SK-N-SH (cell line): Measurements from ENCODE around the gene P2RY13. TPM values are rescaled to one million over a fixed set of nuclear protein-coding genes. Genes with fewer than 3 reads are reported as not detected.

Experiments used
- CTCF ChIA-PET: fragments of 300-600, 350-600 bp; formaldehyde crosslinking; extraction: SDS; loops from one replicate; lab custom pipeline; 2021; lab: Yijun Ruan, JAX
- POLR2A ChIA-PET: fragments of 350-600 bp; sonication (Branson Sonifier 250); formaldehyde crosslinking; extraction: SDS; loops from one replicate; lab custom pipeline; 2020; ENCODE audit warnings: antibody characterized with exemption, inconsistent platforms; lab: Yijun Ruan, JAX
- DNase-seq: peaks from one replicate; pipeline ENCODE4 v3.0.0; 2012
- H2AFZ ChIP-seq: fragments of 200-600 bp; sonication (generic); 2 replicates; pipeline ENCODE4 v1.8.1; 2016; ENCODE audit warnings: antibody characterized with exemption, mild to moderate bottlenecking, low read depth
- H3F3A ChIP-seq: fragments of 200-600 bp; sonication (generic); replicated peaks from 2 replicates; pipeline ENCODE3; 2016; ENCODE audit warnings: antibody characterized with exemption, mild to moderate bottlenecking; ENCODE audit not compliant: insufficient read depth
- H3K27ac ChIP-seq, 2 experiments: fragments of 200-500 bp in 1 of 2; fragments of 200-600 bp in 1 of 2; sonication (Bioruptor generic) in 1 of 2; sonication (generic), shearing (Covaris generic) in 1 of 2; 2 replicates each; pipeline versions ENCODE4 v1.5.1 to v1.6.1; 2014 to 2016; ENCODE audit warnings: low read depth in 2 of 2, inconsistent platforms in 1 of 2, low read length in 1 of 2, mild to moderate bottlenecking in 1 of 2, mixed read lengths in 1 of 2
- H3K27me3 ChIP-seq: fragments of 200-600 bp; sonication (generic), shearing (Covaris generic); 2 replicates; pipeline ENCODE4 v1.6.1; 2016; ENCODE audit warnings: mixed run types; ENCODE audit not compliant: insufficient read depth
- H3K36me3 ChIP-seq, 2 experiments: fragments of 200-500 bp in 1 of 2; fragments of 200-600 bp in 1 of 2; sonication (Bioruptor generic) in 1 of 2; sonication (generic) in 1 of 2; replicated peaks in 1 of 2; 2 replicates each; pipeline versions ENCODE3 to v1.5.1; 2014 to 2016; ENCODE audit warnings: low read length in 1 of 2, mild to moderate bottlenecking in 1 of 2; ENCODE audit not compliant: insufficient read depth in 2 of 2, control insufficient read depth in 1 of 2
- H3K4me1 ChIP-seq, 2 experiments: fragments of 200-500 bp in 1 of 2; fragments of 200-600 bp in 1 of 2; sonication (Bioruptor generic) in 1 of 2; sonication (generic), shearing (Covaris generic) in 1 of 2; 2 replicates each; pipeline versions ENCODE4 v1.5.1 to v1.6.1; 2014 to 2016; ENCODE audit warnings: low read depth in 1 of 2, low read length in 1 of 2, mixed run types in 1 of 2; ENCODE audit not compliant: insufficient read depth in 2 of 2, control insufficient read depth in 1 of 2
- H3K4me2 ChIP-seq: fragments of 200-600 bp; sonication (generic), shearing (Covaris generic); 2 replicates; pipeline ENCODE4 v1.6.1; 2017; ENCODE audit warnings: mixed run types
- H3K4me3 ChIP-seq, 2 experiments: fragments of 200-500 bp in 1 of 2; fragments of 200-600 bp in 1 of 2; sonication (Bioruptor generic) in 1 of 2; sonication (generic), shearing (Covaris generic) in 1 of 2; 2 replicates each; pipeline versions ENCODE4 v1.5.1 to v1.8.1; 2014 to 2016; ENCODE audit warnings: low read depth in 2 of 2, inconsistent platforms in 1 of 2, low read length in 1 of 2, mild to moderate bottlenecking in 1 of 2, mixed read lengths in 1 of 2, moderate library complexity in 1 of 2
- H3K79me2 ChIP-seq: fragments of 200-600 bp; sonication (generic); 2 replicates; pipeline ENCODE4 v1.8.1; 2017; ENCODE audit warnings: mild to moderate bottlenecking; ENCODE audit not compliant: insufficient read depth
- H3K9ac ChIP-seq: fragments of 200-600 bp; sonication (generic); 2 replicates; pipeline ENCODE4 v1.6.1; 2017; ENCODE audit warnings: mixed run types
- H3K9me2 ChIP-seq: fragments of 200-600 bp; sonication (generic); 2 replicates; pipeline ENCODE4 v1.6.1; 2017; ENCODE audit warnings: mixed run types
- H3K9me3 ChIP-seq: fragments of 200-600 bp; sonication (generic); 2 replicates; pipeline ENCODE4 v1.6.1; 2017; ENCODE audit warnings: mixed run types, mild to moderate bottlenecking, moderate library complexity
- H4K20me1 ChIP-seq: fragments of 200-600 bp; sonication (generic); 2 replicates; pipeline ENCODE4 v1.6.1; 2017; ENCODE audit warnings: mild to moderate bottlenecking, mixed run types; ENCODE audit not compliant: insufficient read depth
- EP300 ChIP-seq, 2 experiments: IDR thresholded peaks; 2 replicates each; pipeline versions ENCODE4 v1.4.0 to v1.6.1; 2012; ENCODE audit warnings: borderline replicate concordance in 1 of 2, low read depth in 1 of 2, low read length in 1 of 2
- EZH2phosphoT487 ChIP-seq: fragments of 200-600 bp; sonication (generic); IDR thresholded peaks from 2 replicates; pipeline ENCODE4 v1.6.1; 2017; ENCODE audit warnings: low read depth, mixed run types, mild to moderate bottlenecking, antibody characterized with exemption, moderate library complexity, borderline replicate concordance
- FOXM1 ChIP-seq: IDR thresholded peaks from 2 replicates; pipeline ENCODE4 v1.4.0; 2012; ENCODE audit warnings: low read depth, mild to moderate bottlenecking
- GATA2 ChIP-seq: sonication (generic); formaldehyde crosslinking; IDR thresholded peaks from 2 replicates; pipeline ENCODE4 v1.5.0; 2020; ENCODE audit warnings: mild to moderate bottlenecking, missing genetic modification reagents
- JUND ChIP-seq: IDR thresholded peaks from 2 replicates; pipeline ENCODE4 v1.4.0; 2012
- MEF2A ChIP-seq: IDR thresholded peaks from 2 replicates; pipeline ENCODE4 v1.4.0; 2012; ENCODE audit warnings: low read depth, borderline replicate concordance
- MXI1 ChIP-seq: IDR thresholded peaks from 2 replicates; pipeline ENCODE4 v1.6.1; 2012; ENCODE audit warnings: mild to moderate bottlenecking, low read depth, low read length, improper control_type of control experiment
- NRF1 ChIP-seq: IDR thresholded peaks from 2 replicates; pipeline ENCODE4 v1.6.1; 2012; ENCODE audit warnings: low read depth, mild to moderate bottlenecking, low read length
- POLR2AphosphoS5 ChIP-seq: IDR thresholded peaks from 2 replicates; pipeline ENCODE4 v1.6.1; 2012; ENCODE audit warnings: low read depth, low read length
- RAD21 ChIP-seq: IDR thresholded peaks from 2 replicates; pipeline ENCODE4 v1.6.1; 2012; ENCODE audit warnings: mild to moderate bottlenecking, low read length
- RCOR1 ChIP-seq: fragments of 150-350 bp; IDR thresholded peaks from 2 replicates; pipeline ENCODE4 v1.6.1; 2017; ENCODE audit warnings: antibody characterized with exemption, low read length
- RFX5 ChIP-seq: IDR thresholded peaks from 2 replicates; pipeline ENCODE4 v1.6.1; 2012; ENCODE audit warnings: mild to moderate bottlenecking, improper control_type of control experiment, low read length
- RXRA ChIP-seq: IDR thresholded peaks from 2 replicates; pipeline ENCODE4 v1.4.0; 2012; ENCODE audit warnings: low read depth, mild to moderate bottlenecking, borderline replicate concordance
- SMC3 ChIP-seq: IDR thresholded peaks from 2 replicates; pipeline ENCODE4 v1.6.1; 2012; ENCODE audit warnings: low read depth, low read length, improper control_type of control experiment
- TCF12 ChIP-seq: IDR thresholded peaks from 2 replicates; pipeline ENCODE4 v1.4.0; 2012
- YY1 ChIP-seq: IDR thresholded peaks from 2 replicates; pipeline ENCODE4 v1.4.0; 2012; ENCODE audit warnings: low read depth, mild to moderate bottlenecking
- WGBS: methylation state at CpG from one replicate; pipeline ENCODE4 v1.1.6; 2017; ENCODE audit warnings: low lambda C conversion rate; 5-methylcytosine and 5-hydroxymethylcytosine counted together
- polyA plus RNA-seq, 3 experiments: library from polyadenylated mRNA; depleted of rRNA; stranded (reverse); fragments of >200 nt; gene quantifications; 2 replicates each; pipeline ENCODE4 v1.2.3, GENCODE V29; 2012
- TF ChIP-seq, protein P1 (sequence below): IDR thresholded peaks from 2 replicates; pipeline ENCODE4 v1.4.0; 2012; ENCODE audit warnings: low read depth, borderline replicate concordance
- TF ChIP-seq, protein P2 (sequence below): fragments of 150-350 bp; IDR thresholded peaks from 2 replicates; pipeline ENCODE4 v1.6.1; 2017; ENCODE audit warnings: antibody characterized with exemption, low read length, low read depth, borderline replicate concordance
- TF ChIP-seq, protein P3 (sequence below): fragments of 150-350 bp; IDR thresholded peaks from 2 replicates; pipeline ENCODE4 v1.6.1; 2016; ENCODE audit warnings: mild to moderate bottlenecking, low read depth, low read length
- TF ChIP-seq, protein P4 (sequence below): IDR thresholded peaks from 2 replicates; pipeline ENCODE4 v1.4.0; 2012; ENCODE audit warnings: low read depth, borderline replicate concordance

The P2RY13 gene
- polyA plus RNA-seq, 1 of the 3 experiments (the other 2 are of a cell fraction), result not detected

DNA sequence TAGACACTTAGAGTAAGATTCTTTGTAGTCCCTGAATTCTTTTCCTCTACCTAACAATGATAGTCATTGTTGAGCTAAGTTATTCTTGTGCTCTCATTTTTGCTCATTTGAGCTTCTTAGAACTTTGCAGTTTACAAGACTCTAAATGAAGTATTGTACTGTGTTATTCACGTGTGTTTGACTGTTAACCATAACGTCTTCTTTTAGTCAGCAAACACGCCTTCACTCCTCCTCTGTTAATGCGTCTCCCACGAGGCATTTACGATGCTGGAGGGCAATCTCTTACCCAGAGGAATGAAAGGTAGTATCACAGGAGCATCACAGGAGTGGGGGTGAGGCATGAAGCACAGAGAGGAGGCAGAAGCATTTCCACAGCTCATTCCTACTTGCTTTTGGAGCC is 36.2 kb downstream of the P2RY13 start:
- Histone ChIP-seq H3K9me2 (no peaks in the 10 kb centered on the region), H3K9me3 (no peaks in the 10 kb centered on the region), H4K20me1 (no peaks in the 10 kb centered on the region), H3K27ac (no peak overlapping the region), H3K4me2 (no peak overlapping the region), H3K27me3 (peaks cover 7% of the 10 kb centered on the region; the same call in 1 of the 2 replicates), H3K4me1 (no peaks in the 10 kb centered on the region), H3K79me2 (no peaks in the 10 kb centered on the region), H3K36me3 (no peaks in the 10 kb centered on the region), H3F3A (no peaks in the 10 kb centered on the region)
- POLR2A ChIA-PET, result no interaction called here
- CTCF ChIA-PET, result interaction anchor here (1.0 to 2.7 kb wide), 4 partner anchors 35 to 137 kb away, joined by 3 to 13 read pairs (median 4); no protein-coding TSS in a partner anchor
- 62% methylated on average over 6 of the region's 6 CpGs for WGBS
- TF ChIP-seq, protein P1, sequence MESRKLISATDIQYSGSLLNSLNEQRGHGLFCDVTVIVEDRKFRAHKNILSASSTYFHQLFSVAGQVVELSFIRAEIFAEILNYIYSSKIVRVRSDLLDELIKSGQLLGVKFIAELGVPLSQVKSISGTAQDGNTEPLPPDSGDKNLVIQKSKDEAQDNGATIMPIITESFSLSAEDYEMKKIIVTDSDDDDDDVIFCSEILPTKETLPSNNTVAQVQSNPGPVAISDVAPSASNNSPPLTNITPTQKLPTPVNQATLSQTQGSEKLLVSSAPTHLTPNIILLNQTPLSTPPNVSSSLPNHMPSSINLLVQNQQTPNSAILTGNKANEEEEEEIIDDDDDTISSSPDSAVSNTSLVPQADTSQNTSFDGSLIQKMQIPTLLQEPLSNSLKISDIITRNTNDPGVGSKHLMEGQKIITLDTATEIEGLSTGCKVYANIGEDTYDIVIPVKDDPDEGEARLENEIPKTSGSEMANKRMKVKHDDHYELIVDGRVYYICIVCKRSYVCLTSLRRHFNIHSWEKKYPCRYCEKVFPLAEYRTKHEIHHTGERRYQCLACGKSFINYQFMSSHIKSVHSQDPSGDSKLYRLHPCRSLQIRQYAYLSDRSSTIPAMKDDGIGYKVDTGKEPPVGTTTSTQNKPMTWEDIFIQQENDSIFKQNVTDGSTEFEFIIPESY, result no peak
- TF ChIP-seq, protein P2, sequence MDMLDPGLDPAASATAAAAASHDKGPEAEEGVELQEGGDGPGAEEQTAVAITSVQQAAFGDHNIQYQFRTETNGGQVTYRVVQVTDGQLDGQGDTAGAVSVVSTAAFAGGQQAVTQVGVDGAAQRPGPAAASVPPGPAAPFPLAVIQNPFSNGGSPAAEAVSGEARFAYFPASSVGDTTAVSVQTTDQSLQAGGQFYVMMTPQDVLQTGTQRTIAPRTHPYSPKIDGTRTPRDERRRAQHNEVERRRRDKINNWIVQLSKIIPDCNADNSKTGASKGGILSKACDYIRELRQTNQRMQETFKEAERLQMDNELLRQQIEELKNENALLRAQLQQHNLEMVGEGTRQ, result no peak
- no peak for TF ChIP-seq FOXM1
- TF ChIP-seq, protein P3, sequence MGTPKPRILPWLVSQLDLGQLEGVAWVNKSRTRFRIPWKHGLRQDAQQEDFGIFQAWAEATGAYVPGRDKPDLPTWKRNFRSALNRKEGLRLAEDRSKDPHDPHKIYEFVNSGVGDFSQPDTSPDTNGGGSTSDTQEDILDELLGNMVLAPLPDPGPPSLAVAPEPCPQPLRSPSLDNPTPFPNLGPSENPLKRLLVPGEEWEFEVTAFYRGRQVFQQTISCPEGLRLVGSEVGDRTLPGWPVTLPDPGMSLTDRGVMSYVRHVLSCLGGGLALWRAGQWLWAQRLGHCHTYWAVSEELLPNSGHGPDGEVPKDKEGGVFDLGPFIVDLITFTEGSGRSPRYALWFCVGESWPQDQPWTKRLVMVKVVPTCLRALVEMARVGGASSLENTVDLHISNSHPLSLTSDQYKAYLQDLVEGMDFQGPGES, result no peak
- no peak for TF ChIP-seq EZH2phosphoT487
- TF ChIP-seq MXI1, result no peak
- TF ChIP-seq RCOR1, result no peak
- no peak for TF ChIP-seq RFX5
- no peak for TF ChIP-seq SMC3
- TF ChIP-seq POLR2AphosphoS5, result no peak
- no peak for TF ChIP-seq RAD21
- no peak for TF ChIP-seq GATA2 (CRISPR knock-in tag)
- TF ChIP-seq EP300 (IDR thresholded peaks at IDR 0.05; ENCODE audit: borderline replicate concordance in 1 of 2, low read depth in 1 of 2, low read length in 1 of 2), result no peak
- no peak for TF ChIP-seq JUND
- TF ChIP-seq MEF2A, result no peak
- TF ChIP-seq, protein P4, sequence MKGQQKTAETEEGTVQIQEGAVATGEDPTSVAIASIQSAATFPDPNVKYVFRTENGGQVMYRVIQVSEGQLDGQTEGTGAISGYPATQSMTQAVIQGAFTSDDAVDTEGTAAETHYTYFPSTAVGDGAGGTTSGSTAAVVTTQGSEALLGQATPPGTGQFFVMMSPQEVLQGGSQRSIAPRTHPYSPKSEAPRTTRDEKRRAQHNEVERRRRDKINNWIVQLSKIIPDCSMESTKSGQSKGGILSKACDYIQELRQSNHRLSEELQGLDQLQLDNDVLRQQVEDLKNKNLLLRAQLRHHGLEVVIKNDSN, result no peak
- no peak for TF ChIP-seq TCF12
- TF ChIP-seq YY1, result no peak
- TF ChIP-seq NRF1, result no peak
- no peak for TF ChIP-seq RXRA
- TF ChIP-seq, all 33 proteins: peak for 0
- H3K9ac ChIP-seq, result no peak overlapping the region
- no peak for DNase-seq
- no peak overlapping the region for H3K4me3 ChIP-seq
- no peak overlapping the region for H2AFZ ChIP-seq
